SW480 (cell line): ENCODE measurements around the gene PPY.
A peak's percentile ranks its signal among the peaks of the same experiment; 100 is the strongest.
"Not testable (repeated sequence)": the region's sequence is repeated elsewhere in the genome, so short reads cannot be mapped to it uniquely, and the experiment has no call there.

Source experiments
- DNase-seq: peaks from one replicate; pipeline ENCODE4 v3.0.0-alpha.2; 2016; ENCODE audit warnings: low spot score

PPY gene

GRCh38 chr17:43966276-43966675, 24.0 kb upstream of the PPY start:
- no peak for DNase-seq

- DNase-seq, result no peak
These were observed 20.2 kb upstream of the PPY start for GRCh38 chr17:43962479-43962878.

GRCh38 chr17:43961954-43962353, 19.7 kb upstream of the PPY start:
- DNase-seq, result no peak

- not testable (repeated sequence) for DNase-seq
These were observed 19.0 kb upstream of the PPY start for GRCh38 chr17:43961292-43961691.

GRCh38 chr17:43958748-43959352, 16.6 kb upstream of the PPY start:
- DNase-seq, result no peak

- DNase-seq, result no peak
These were observed 13.9 kb upstream of the PPY start for GRCh38 chr17:43956222-43956621.

GRCh38 chr17:43953746-43954145, 11.5 kb upstream of the PPY start, which contains the start of gene PYY:
TSS of gene PYY (minus strand) at chr17:43953940. CDS start at chr17:43953483, 457 bp downstream.
- no peak for DNase-seq

- no peak for DNase-seq
These were observed 10.7 kb upstream of the PPY start for GRCh38 chr17:43952724-43953666.

DNA sequence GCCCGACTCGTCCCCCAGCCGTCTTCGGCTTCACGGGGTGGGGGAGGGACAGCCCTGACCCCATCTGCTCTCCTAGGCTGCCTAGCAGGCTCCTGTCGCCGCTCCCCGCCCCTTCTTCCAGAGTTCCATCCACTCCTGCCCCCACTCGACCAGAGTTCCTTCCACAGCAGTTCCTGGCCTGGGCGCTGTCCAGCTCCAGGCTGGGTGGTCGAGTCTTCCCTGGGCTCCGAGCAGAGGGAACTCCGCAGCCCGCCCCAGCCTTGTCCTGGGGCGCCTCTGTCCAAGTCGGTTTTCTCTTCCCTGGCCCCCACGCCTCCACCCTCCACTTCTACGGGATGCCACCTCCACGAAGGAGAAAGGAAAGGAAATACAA, 10.1 kb upstream of the PPY start:
- DNase-seq, result no peak

DNA sequence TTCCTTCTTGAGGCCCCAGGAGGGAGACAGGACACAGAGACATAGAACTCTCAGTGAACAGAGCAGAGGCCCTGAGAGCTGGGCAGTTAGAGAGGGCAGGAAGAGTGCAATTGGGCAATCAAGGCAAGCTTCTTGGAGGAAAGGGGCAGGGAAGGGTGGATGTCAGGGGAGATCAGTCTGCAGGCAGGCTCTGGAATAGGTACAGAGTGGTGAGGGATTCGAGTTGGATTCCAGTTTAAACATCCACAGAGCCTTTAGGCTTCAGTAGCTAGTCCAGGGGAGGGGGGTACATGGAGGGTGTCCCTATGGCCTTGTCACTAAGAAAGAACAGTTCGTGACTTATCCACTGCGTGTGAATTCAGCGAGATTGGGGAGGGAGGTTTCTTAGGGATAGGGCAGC, 9.5 kb upstream of the PPY start:
- no peak for DNase-seq

DNA sequence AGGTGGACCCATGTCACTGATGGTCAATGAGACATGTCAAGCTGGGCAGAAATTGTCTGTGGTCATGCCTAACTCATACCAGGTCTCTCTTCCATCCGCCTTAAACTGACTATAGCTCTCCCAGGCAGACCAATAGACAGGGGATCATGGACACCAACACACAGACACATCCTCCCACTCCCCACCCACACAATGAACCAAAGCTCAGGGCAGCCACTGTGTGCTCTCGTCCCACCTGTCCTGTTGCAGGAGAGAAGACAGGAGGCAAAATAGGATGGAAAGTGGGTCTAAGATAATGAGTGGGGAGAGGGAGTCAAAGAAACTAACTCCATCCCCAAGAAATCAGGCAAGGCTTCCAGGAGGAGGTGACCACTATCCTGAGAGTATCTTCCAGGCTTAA, 8.3 kb upstream of the PPY start:
- no peak for DNase-seq

DNA sequence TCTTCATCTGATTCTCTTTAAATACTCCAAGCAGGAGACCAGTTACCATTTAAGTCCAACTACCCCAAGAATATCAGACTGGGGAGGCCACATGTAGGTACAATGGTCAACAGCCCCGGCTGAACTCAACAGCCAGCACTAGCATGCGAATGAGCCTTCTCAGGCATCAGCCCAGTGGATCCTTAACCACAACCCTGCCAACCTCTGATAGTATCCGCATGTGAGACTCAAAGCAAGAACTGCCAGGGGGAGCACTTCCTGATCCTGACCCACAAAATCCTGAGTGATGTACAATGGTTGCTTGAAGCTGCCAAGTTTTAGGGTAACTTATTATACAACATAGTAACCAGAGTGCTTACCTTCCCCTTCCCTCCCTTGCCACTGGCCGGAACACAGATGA, 7.5 kb upstream of the PPY start:
- DNase-seq, result no peak

DNA sequence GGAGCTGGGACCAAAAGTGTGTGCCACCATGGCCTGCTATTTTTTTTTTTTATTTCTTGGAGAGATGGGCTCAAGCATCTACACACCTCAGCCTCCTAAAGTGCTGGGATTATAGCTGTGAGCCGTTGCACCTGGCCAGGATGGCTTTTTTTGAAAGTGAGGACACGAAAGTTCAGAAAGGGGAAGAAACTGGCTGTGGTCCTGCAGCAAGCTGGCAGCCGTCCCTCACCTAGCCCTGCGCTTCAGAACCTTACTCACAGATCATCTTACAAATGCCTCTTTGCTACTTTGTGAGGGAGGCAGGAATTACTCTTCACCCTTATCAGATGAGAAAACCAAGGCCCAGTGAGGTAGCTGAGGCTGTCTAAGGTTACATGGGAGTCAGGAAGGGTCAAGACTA, 4.5 kb upstream of the PPY start:
- DNase-seq, result no peak

GRCh38 chr17:43945074-43945829, 3.0 kb upstream of the PPY start:
- no peak for DNase-seq

DNA sequence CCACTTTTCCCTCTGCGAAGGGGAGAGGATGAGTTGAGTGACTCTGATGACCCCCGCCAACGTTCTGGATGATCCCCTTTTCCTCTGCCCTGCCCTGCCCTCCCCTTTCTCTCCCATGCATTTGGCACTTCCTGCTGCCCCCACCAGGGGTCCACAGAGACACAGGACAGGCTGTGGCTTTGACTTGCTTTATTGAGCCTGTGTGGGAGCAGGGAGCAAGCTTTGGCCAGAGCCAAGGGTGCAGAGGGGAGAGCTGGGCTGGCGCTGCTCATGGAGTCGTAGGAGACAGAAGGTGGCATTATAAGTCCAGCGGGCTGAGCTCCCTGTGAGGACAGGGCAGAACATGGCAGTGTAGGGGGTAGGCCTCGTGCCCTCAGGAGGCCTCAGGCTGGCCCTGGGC, 1.6 kb downstream of the PPY start:
- DNase-seq, result peak; percentile 28

DNA sequence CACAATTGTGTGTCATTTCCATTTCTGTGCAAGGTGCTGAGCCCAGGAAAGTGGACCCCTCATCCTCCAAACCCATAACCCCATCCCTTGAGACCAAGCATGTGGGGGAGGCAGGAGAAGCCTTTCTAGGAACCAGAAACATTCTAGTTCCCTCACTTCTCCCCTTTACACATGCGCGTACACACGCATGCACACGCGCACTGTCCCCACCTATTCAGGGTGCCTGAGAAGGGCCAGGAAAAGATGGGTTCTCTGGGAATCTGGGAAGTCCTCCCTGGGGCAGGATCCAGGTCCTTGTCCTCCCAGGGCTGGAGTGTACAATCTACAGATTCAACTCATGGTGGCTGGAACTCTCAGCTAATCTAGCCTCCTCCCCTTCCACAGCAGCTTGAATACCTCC, 2.4 kb downstream of the PPY start:
- DNase-seq, result no peak

DNA sequence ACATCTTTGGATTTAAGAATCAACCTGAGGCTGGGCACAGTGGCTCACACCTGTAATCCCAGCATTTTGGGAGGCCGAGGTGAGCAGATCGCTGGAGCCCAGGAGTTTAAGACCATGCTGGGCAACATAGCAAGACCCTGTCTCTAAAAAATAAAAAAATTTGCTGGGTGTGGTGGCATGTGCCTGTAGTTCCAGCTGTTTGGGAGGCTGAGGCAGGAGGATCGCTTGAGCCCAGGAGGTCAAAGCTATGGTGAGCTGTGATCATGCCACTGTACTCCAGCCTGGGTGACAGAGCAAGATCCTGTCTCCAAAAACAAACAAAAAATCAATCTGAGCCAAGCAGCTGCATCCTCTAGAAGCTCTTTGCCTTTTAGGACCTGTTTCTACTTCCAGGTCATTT, 2.8 kb downstream of the PPY start:
- not testable (repeated sequence) for DNase-seq

- no peak for DNase-seq
These were observed 3.5 kb downstream of the PPY start for GRCh38 chr17:43938838-43939182.

GRCh38 chr17:43936434-43936833, 5.8 kb downstream of the PPY start:
- DNase-seq, result no peak

- no peak for DNase-seq
These were observed 6.4 kb downstream of the PPY start for GRCh38 chr17:43935926-43936261.

- DNase-seq, result no peak
These were observed 6.9 kb downstream of the PPY start for GRCh38 chr17:43935204-43935925.

GRCh38 chr17:43932923-43933322, 9.4 kb downstream of the PPY start:
- DNase-seq, result no peak
